HepG2 (cell line): ENCODE data around the gene SLC5A6. TPM values are rescaled to one million over a fixed set of nuclear protein-coding genes. Genes with fewer than 3 reads are reported as not detected.

Experiments used
- CHCHD3 ChIP-seq: sonication (generic); formaldehyde crosslinking; IDR thresholded peaks from 2 replicates; pipeline ENCODE4 v1.8.0; 2022; ENCODE audit warnings: mild to moderate bottlenecking, missing genetic modification reagents, moderate library complexity
- GATAD1 ChIP-seq: IDR thresholded peaks from 2 replicates; pipeline ENCODE4 v1.6.1; 2016; ENCODE audit warnings: missing genetic modification reagents, missing compliant biosample characterization
- NRL ChIP-seq: sonication (generic); formaldehyde crosslinking; IDR thresholded peaks from 2 replicates; pipeline ENCODE4 v1.5.0; 2020; ENCODE audit warnings: missing genetic modification reagents, mild to moderate bottlenecking, moderate library complexity, borderline replicate concordance
- PAF1 ChIP-seq: IDR thresholded peaks from 2 replicates; pipeline ENCODE4 v1.6.1; 2016; ENCODE audit warnings: missing genetic modification reagents, missing compliant biosample characterization
- POLR2AphosphoS5 ChIP-seq: IDR thresholded peaks from 2 replicates; pipeline ENCODE4 v1.6.1; 2012; ENCODE audit warnings: low read depth, low read length
- RFXAP ChIP-seq: sonication (generic); formaldehyde crosslinking; IDR thresholded peaks from 2 replicates; pipeline ENCODE4 v1.4.0; 2020; ENCODE audit warnings: missing genetic modification reagents, borderline replicate concordance
- XRCC5 ChIP-seq: fragments of 200-400 bp; formaldehyde crosslinking; optimal IDR thresholded peaks from 2 replicates; pipeline ENCODE3; 2017; ENCODE audit warnings: mild to moderate bottlenecking, low read length
- ZFP62 ChIP-seq: sonication (generic); formaldehyde crosslinking; IDR thresholded peaks from 2 replicates; pipeline ENCODE4 v1.4.0; 2020; ENCODE audit warnings: missing genetic modification reagents
- ZMYM3 ChIP-seq: sonication (generic); formaldehyde crosslinking; IDR thresholded peaks from 2 replicates; pipeline ENCODE4 v1.5.1; 2020; ENCODE audit warnings: mild to moderate bottlenecking, missing genetic modification reagents
- ZNF317 ChIP-seq: sonication (generic); formaldehyde crosslinking; IDR thresholded peaks from 2 replicates; pipeline ENCODE4 v1.5.0; 2020; ENCODE audit warnings: mild to moderate bottlenecking, missing genetic modification reagents
- ZNF337 ChIP-seq: sonication (generic); formaldehyde crosslinking; IDR thresholded peaks from 2 replicates; pipeline ENCODE4 v1.5.1; 2020; ENCODE audit warnings: missing genetic modification reagents, low read depth, mild to moderate bottlenecking, borderline replicate concordance
- ZNF724P ChIP-seq: sonication (generic); formaldehyde crosslinking; IDR thresholded peaks from 2 replicates; pipeline ENCODE4 v1.8.0; 2022; ENCODE audit warnings: missing genetic modification reagents, borderline replicate concordance
- ZSCAN9 ChIP-seq: IDR thresholded peaks from 2 replicates; pipeline ENCODE4 v1.6.1; 2016; ENCODE audit warnings: borderline replicate concordance
- polyA plus RNA-seq, 8 experiments: library from polyadenylated mRNA; depleted of rRNA in 3 of 8; stranded (reverse) in 7 of 8; unstranded in 1 of 8; fragments of >200 nt; fragmentation: Illumina TruSeq in 4 of 8; extraction: Trizol in 4 of 8; gene quantifications; 2 replicates each; pipeline versions ENCODE4 v1.2.1 to v1.2.3, GENCODE V29; 2011 to 2016; ENCODE audit warnings: low read depth in 4 of 8, missing spikeins in 1 of 8, mixed read lengths in 1 of 8; ENCODE audit not compliant: insufficient read depth in 1 of 8
- total RNA-seq, 5 experiments: library from RNA; depleted of rRNA; stranded (reverse); fragments of >200 nt; fragmentation: Illumina TruSeq; extraction: Trizol; gene quantifications; 2 replicates each; pipeline ENCODE4 v1.2.3, GENCODE V29; 2016; ENCODE audit warnings: low read depth in 1 of 5
- TF ChIP-seq, protein P1 (sequence below): sonication (generic); formaldehyde crosslinking; IDR thresholded peaks from 2 replicates; pipeline ENCODE4 v1.8.0; 2022; ENCODE audit warnings: missing genetic modification reagents, mild to moderate bottlenecking, inconsistent platforms, borderline replicate concordance
- TF ChIP-seq, protein P2 (sequence below): sonication (generic); formaldehyde crosslinking; IDR thresholded peaks from 2 replicates; pipeline ENCODE4 v1.8.0; 2022; ENCODE audit warnings: mild to moderate bottlenecking, missing genetic modification reagents, borderline replicate concordance
- TF ChIP-seq, protein P3 (sequence below): sonication (generic); formaldehyde crosslinking; IDR thresholded peaks from 2 replicates; pipeline ENCODE4 v1.4.0; 2020; ENCODE audit warnings: missing genetic modification reagents, mild to moderate bottlenecking, borderline replicate concordance

The SLC5A6 gene
- total and polyA plus RNA-seq, 2 of the 13 experiments (the other 11 are each of a cell fraction or from before 2014, with no cell fraction given) = 135 to 417 TPM

DNA sequence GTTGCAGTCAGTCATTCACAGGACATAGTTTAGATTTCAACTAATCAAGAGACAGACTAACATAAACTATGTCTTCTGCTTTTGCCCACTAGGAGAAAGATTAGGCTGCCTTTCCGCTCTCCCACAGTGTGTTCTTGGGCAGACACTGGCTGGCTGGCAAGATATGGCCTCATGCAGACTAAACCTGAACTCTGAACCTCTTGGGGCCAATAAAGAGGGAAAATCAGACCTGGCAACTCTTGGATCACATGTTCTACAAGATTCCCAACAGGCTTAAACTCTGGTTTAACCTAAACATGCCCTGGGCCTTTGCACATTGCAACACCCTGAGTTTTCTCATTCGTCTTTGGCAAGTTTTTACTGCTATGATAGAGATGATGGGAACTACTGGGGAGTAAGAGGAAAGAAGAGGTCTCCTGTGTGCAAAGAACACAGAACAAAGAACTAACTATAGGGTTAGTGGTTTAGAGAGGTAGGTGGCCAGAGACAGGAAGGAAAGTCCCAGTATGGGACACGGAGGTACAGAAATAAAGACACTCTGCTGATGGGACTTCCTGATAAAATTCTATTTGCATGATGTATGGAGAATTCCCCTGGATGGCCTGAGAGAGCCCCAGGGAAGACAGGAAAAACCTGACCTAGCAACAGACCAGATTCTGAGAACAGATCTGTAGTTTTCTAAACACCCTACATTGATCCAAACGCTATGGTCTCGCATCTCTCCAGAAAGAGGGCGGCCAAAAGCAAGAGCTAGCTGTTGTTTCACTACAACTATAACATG lies 2.3 kb downstream of the SLC5A6 start (continued):
- TF ChIP-seq, protein P1, sequence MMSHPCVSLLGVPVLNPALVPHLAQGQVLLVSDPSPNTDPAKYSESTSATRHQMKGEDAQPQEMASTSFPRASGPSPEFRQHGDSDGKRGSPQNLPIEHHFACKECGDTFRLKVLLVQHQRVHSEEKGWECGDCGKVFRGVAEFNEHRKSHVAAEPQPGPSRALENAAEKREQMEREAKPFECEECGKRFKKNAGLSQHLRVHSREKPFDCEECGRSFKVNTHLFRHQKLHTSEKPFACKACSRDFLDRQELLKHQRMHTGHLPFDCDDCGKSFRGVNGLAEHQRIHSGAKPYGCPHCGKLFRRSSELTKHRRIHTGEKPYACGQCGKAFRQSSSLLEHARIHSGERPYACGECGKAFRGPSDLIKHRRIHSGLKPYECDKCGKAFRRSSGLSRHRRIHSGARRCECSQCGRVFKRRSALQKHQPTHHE = no peak
- TF ChIP-seq ZFP62 (CRISPR knock-in tag) = no peak
- TF ChIP-seq, protein P2, sequence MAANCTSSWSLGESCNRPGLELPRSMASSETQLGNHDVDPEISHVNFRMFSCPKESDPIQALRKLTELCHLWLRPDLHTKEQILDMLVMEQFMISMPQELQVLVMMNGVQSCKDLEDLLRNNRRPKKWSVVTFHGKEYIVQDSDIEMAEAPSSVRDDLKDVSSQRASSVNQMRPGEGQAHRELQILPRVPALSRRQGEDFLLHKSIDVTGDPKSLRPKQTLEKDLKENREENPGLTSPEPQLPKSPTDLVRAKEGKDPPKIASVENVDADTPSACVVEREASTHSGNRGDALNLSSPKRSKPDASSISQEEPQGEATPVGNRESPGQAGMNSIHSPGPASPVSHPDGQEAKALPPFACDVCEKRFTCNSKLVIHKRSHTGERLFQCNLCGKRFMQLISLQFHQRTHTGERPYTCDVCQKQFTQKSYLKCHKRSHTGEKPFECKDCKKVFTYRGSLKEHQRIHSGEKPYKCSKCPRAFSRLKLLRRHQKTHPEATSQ (CRISPR knock-in tag) = no peak
- TF ChIP-seq ZMYM3 (CRISPR knock-in tag) = no peak
- TF ChIP-seq, protein P3, sequence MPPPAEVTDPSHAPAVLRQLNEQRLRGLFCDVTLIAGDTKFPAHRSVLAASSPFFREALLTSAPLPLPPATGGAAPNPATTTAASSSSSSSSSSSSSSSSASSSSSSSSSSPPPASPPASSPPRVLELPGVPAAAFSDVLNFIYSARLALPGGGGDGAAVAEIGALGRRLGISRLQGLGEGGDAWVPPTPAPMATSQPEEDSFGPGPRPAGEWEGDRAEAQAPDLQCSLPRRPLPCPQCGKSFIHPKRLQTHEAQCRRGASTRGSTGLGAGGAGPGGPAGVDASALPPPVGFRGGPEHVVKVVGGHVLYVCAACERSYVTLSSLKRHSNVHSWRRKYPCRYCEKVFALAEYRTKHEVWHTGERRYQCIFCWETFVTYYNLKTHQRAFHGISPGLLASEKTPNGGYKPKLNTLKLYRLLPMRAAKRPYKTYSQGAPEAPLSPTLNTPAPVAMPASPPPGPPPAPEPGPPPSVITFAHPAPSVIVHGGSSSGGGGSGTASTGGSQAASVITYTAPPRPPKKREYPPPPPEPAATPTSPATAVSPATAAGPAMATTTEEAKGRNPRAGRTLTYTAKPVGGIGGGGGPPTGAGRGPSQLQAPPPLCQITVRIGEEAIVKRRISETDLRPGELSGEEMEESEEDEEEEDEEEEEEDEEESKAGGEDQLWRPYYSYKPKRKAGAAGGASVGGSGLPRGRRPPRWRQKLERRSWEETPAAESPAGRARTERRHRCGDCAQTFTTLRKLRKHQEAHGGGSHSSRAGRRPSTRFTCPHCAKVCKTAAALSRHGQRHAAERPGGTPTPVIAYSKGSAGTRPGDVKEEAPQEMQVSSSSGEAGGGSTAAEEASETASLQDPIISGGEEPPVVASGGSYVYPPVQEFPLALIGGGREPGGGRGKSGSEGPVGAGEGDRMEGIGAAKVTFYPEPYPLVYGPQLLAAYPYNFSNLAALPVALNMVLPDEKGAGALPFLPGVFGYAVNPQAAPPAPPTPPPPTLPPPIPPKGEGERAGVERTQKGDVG = 0 out of 2 replicates have a peak, but pooled peaks have one; percentile 60
- no peak for TF ChIP-seq ZNF337 (CRISPR knock-in tag)
- no peak for TF ChIP-seq RFXAP (CRISPR knock-in tag)
- no peak for TF ChIP-seq CHCHD3 (CRISPR knock-in tag)
- no peak for TF ChIP-seq PAF1 (CRISPR knock-in tag)
- 0 out of 2 replicates have a peak, but pooled peaks have one; percentile 15 for TF ChIP-seq GATAD1 (CRISPR knock-in tag)
- 0 out of 2 replicates have a peak, but pooled peaks have one; percentile 6 for TF ChIP-seq ZNF317
- no peak for TF ChIP-seq ZNF724P (CRISPR knock-in tag)
- no peak for TF ChIP-seq ZSCAN9 (CRISPR knock-in tag)
- TF ChIP-seq POLR2AphosphoS5 = no peak
- no peak for TF ChIP-seq NRL (CRISPR knock-in tag)
- no peak for TF ChIP-seq XRCC5
